AG09319 (cell line): ENCODE results near the gene KRT17.

ENCODE experiments used
- DNase-seq: peaks from one replicate; pipeline ENCODE4 v3.0.0-alpha.2; 2010; ENCODE audit warnings: low read depth; ENCODE audit errors: extremely low read depth
- CTCF ChIP-seq: IDR thresholded peaks from 2 replicates; pipeline ENCODE4 v1.5.1; 2011; ENCODE audit warnings: low read depth, mild to moderate bottlenecking, inconsistent platforms, low read length, moderate library complexity

Gene KRT17

DNA sequence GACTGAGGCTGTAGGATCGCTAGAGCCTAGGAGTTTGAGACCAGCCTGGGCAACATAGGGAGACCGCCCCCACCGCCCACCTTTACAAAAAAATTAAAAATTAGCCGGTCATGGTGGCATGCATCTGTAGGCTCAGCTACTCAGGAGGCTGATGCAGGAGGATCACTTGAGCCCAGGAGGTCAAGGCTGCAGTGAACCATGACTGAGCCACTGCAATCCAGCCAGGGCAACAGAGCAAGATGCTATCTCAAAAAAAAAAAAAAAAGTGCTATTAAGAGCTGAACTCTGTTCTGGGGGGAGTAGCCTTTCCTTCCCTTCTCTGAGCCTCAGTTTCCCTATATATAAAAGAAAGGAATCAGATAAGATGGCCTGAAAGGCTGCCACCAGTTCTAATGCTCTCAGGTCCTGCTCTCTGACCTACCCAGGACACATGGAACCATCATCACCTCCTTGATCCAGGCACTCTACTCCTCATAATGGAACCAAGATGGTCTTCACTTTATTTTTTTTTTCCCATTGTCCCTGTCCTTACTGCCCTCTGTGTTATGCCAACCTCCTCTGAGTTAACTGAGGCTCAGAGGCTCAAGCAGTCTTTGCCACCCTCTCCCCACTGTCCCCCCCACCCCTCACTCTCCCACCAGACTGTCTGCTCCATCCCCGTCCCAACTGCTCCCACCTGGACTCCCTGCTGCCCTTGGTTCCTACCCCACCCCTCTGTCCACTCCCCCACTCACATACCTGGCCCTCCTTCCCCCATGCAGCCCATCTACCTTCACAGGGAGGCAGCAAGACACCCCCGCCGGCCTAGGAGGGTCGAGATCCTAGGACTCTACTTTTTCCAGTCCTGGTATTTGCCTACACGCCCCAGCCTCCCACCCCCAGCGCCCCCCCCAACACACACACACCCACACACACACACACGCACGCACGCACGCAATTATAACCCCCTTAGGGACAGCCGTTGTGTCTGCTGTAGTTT lies 40.5 kb upstream of the KRT17 start:
- no peak for DNase-seq

GRCh38 chr17:41664172-41664457 lies 39.7 kb upstream of the KRT17 start:
- TF ChIP-seq CTCF, result no peak
- no peak for DNase-seq

More for the DNA sequence above, 40.5 kb upstream of the KRT17 start:
- TF ChIP-seq CTCF, result no peak

- no peak for DNase-seq
- TF ChIP-seq CTCF, result no peak
Measured at GRCh38 chr17:41663451-41664171, 39.2 kb upstream of the KRT17 start.

DNA sequence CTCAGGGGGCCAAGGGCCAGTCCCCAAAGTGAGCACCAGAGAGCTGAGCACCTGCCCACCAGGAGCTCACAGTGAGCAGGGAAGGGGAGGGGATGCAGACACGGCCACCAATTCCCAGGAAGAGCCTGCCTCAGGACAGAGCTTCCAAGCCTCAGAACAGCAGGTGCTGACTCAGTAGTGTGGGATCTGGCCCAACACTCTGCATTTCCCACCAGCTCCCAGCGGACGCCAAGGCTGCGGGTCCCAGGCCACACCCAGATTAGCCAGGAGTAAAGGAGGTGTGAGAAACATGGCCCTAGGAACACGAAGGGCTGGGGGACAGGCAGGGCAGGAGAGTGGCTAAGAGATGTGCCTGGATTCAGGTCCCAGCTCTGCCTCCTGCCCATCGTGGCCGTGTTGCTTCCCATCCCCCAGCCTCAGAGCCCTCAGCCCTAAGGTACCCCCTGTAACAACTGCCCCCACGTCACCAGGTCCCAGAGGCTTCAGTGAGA lies 35.9 kb upstream of the KRT17 start:
- no peak for DNase-seq
- TF ChIP-seq CTCF, result no peak

DNA sequence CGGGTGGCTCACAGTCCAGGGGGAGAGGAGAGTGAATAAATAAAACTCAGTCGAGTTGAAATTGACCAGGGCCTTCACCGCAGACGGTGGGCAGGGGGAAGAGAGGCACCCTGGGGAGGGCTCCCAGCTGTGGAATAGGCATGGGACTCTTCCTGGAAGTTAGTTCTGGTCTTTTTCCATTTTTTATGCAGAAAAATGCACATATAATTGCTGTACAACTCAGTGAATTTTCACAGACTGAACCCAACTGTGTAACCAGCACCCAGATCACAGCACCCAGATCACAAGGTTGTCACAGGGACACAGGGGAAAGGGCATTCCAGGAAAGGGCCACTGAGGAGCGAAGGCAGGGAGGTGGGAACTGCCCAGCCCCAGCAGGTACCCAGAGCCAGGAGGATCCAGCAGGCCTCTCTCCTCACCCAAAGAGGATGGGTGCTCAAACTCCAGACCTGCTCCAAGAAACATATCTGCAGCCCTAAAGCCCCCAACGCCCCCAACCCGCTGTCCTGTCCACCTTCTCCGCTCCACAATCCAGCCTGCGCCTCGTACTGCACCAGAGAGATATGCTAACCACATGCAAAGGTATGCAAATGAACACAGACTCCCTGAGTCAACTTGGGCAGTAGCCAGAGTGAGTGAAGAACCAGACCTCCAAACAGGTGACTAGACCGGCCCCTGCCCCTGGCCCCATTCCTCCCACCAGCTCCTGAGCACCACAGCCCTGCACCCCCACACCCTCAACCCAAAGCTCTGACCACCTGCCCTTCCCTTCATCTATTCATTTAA lies 35.2 kb upstream of the KRT17 start:
- no peak for DNase-seq
- no peak for TF ChIP-seq CTCF

DNA sequence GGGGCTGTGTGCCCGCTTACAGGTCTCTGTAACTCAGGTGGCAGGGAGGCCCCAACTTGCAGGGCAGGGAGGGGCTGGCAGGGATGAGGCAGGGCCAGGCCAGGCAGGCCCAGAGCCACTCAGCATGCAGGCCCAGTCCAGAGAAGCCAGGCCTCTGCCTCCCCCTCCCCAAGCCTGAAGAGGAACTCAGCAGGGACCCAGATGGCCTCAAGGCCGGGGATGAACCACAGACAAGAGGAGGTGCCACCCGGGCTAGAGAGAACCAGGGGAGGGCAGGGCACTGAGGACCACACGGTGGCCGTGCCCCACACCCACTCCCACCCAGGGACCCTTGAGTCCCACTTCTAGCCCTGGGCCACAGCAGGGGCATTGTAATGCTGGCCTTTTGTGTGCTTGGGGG lies 34.5 kb upstream of the KRT17 start:
- TF ChIP-seq CTCF, result no peak
- no peak for DNase-seq

- no peak for TF ChIP-seq CTCF
- DNase-seq, result no peak
Measured at GRCh38 chr17:41657936-41658335, 33.6 kb upstream of the KRT17 start.
